Trophoblast cell (in vitro differentiated cells and primary cell): ENCODE results near the gene MRPL49.

Experiments
- DNase-seq, 2 donors: peaks; one replicate each; pipeline ENCODE4 v3.0.0-alpha.2; 2016
- H2AFZ ChIP-seq: 2 replicates; pipeline ENCODE4 v1.6.1; 2013; ENCODE audit warnings: low read length, moderate library complexity, mild to moderate bottlenecking; ENCODE audit not compliant: insufficient read depth, poor library complexity
- H2AK5ac ChIP-seq: 2 replicates; pipeline ENCODE4 v1.6.1; 2013; ENCODE audit warnings: mild to moderate bottlenecking, low read length
- H2BK120ac ChIP-seq: 2 replicates; pipeline ENCODE4 v1.6.1; 2013; ENCODE audit warnings: low read length, mild to moderate bottlenecking, moderate library complexity; ENCODE audit not compliant: insufficient read depth, poor library complexity
- H2BK12ac ChIP-seq: 2 replicates; pipeline ENCODE4 v1.6.1; 2013; ENCODE audit warnings: mild to moderate bottlenecking, low read length, moderate library complexity
- H2BK5ac ChIP-seq: 2 replicates; pipeline ENCODE4 v1.6.1; 2013; ENCODE audit warnings: low read length, low read depth, moderate library complexity, mild to moderate bottlenecking; ENCODE audit not compliant: poor library complexity
- H3K14ac ChIP-seq: 2 replicates; pipeline ENCODE4 v1.6.1; 2013; ENCODE audit warnings: mild to moderate bottlenecking, low read length
- H3K18ac ChIP-seq: 2 replicates; pipeline ENCODE4 v1.6.1; 2013; ENCODE audit warnings: mild to moderate bottlenecking, low read length
- H3K23ac ChIP-seq: 2 replicates; pipeline ENCODE4 v1.6.1; 2013; ENCODE audit warnings: low read length
- H3K27ac ChIP-seq: 2 replicates; pipeline ENCODE4 v1.5.1; 2013; ENCODE audit warnings: low read depth, mild to moderate bottlenecking, inconsistent platforms, low read length, moderate library complexity
- H3K27me3 ChIP-seq: 2 replicates; pipeline ENCODE4 v1.6.1; 2013; ENCODE audit warnings: inconsistent platforms, mild to moderate bottlenecking, low read length, moderate library complexity; ENCODE audit not compliant: insufficient read depth
- H3K36me3 ChIP-seq, 2 experiments: 1 replicate in 1 of 2; 2 replicates in 1 of 2; pipeline ENCODE4 v1.6.1; 2013; ENCODE audit warnings: low read length in 2 of 2, mild to moderate bottlenecking in 2 of 2, moderate library complexity in 1 of 2; ENCODE audit not compliant: insufficient read depth in 2 of 2, control insufficient read depth in 1 of 2
- H3K4ac ChIP-seq: 2 replicates; pipeline ENCODE4 v1.6.1; 2013; ENCODE audit warnings: low read depth, mild to moderate bottlenecking, low read length, moderate library complexity
- H3K4me1 ChIP-seq, 2 experiments: 1 replicate in 1 of 2; 2 replicates in 1 of 2; pipeline ENCODE4 v1.6.1; 2013; ENCODE audit warnings: low read length in 2 of 2, mild to moderate bottlenecking in 2 of 2, moderate library complexity in 1 of 2; ENCODE audit not compliant: insufficient read depth in 2 of 2, control insufficient read depth in 1 of 2
- H3K4me2 ChIP-seq: 2 replicates; pipeline ENCODE4 v1.6.1; 2013; ENCODE audit warnings: inconsistent platforms, mild to moderate bottlenecking, low read length, moderate library complexity
- H3K4me3 ChIP-seq: 2 replicates; pipeline ENCODE4 v1.5.1; 2013; ENCODE audit warnings: mild to moderate bottlenecking, low read depth, low read length, inconsistent platforms
- H3K79me1 ChIP-seq: one replicate; pipeline ENCODE4 v1.6.1; 2013; ENCODE audit warnings: low read length
- H3K79me2 ChIP-seq: 2 replicates; pipeline ENCODE4 v1.6.1; 2013; ENCODE audit warnings: low read length, mild to moderate bottlenecking; ENCODE audit not compliant: control insufficient read depth, insufficient read depth, poor library complexity
- H3K9ac ChIP-seq: 2 replicates; pipeline ENCODE4 v1.6.1; 2013; ENCODE audit warnings: mild to moderate bottlenecking, low read length
- H3K9me3 ChIP-seq: 2 replicates; pipeline ENCODE4 v1.6.1; 2013; ENCODE audit warnings: low read depth, mild to moderate bottlenecking, control low read depth, inconsistent platforms, low read length; ENCODE audit not compliant: insufficient read depth
- H4K12ac ChIP-seq: 2 replicates; pipeline ENCODE4 v1.6.1; 2013; ENCODE audit warnings: low read depth, mild to moderate bottlenecking, low read length, moderate library complexity
- H4K8ac ChIP-seq: 2 replicates; pipeline ENCODE4 v1.6.1; 2013; ENCODE audit warnings: low read depth, mild to moderate bottlenecking, low read length, moderate library complexity
- H4K91ac ChIP-seq: one replicate; pipeline ENCODE4 v1.6.1; 2013; ENCODE audit warnings: low read depth, mild to moderate bottlenecking, low read length, moderate library complexity
- WGBS: extraction: QIAGEN DNeasy Blood & Tissue Kit; methylation state at CpG from one replicate; pipeline ENCODE4 v1.1.7; 2013; ENCODE audit warnings: missing lambda C conversion rate; ENCODE audit not compliant: insufficient read length, insufficient coverage; ENCODE audit errors: extremely low coverage; 5-methylcytosine and 5-hydroxymethylcytosine counted together

The MRPL49 gene

GRCh38 chr11:65166893-65167292 lies 44.8 kb downstream of the MRPL49 start:
- no peak for DNase-seq
- no CpG with 5 or more reads among the region's 3 CpGs for WGBS
- Histone ChIP-seq H3K79me2 (no peaks in the 10 kb centered on the region), H4K8ac (no peak overlapping the region), H2BK120ac (no peak overlapping the region), H4K12ac (no peak overlapping the region), H3K79me1 (peaks cover 5% of the 10 kb centered on the region), H3K27me3 (no peaks in the 10 kb centered on the region), H3K4me2 (no peak overlapping the region), H2AFZ (no peak overlapping the region), H3K4me1 (peaks cover 7% of the 10 kb centered on the region in 2 experiments), H3K36me3 (no peaks in the 10 kb centered on the region), H3K23ac (no peak overlapping the region), H2AK5ac (no peak overlapping the region), H3K9ac (no peak overlapping the region), H3K4ac (no peak overlapping the region), H3K4me3 (no peak overlapping the region), H3K27ac (no peak overlapping the region), H3K18ac (no peak overlapping the region), H4K91ac (no peak overlapping the region), H2BK12ac (no peak overlapping the region), H3K14ac (no peak overlapping the region), H2BK5ac (no peak overlapping the region), H3K9me3 (no peaks in the 10 kb centered on the region)

- Histone ChIP-seq H3K4ac (no peak overlapping the region), H2BK5ac (no peak overlapping the region), H2AFZ (no peak overlapping the region), H3K27me3 (no peaks in the 10 kb centered on the region), H3K4me2 (no peak overlapping the region), H3K27ac (no peak overlapping the region), H2BK120ac (no peak overlapping the region), H3K9me3 (peaks cover 2% of the 10 kb centered on the region), H3K23ac (no peak overlapping the region), H4K91ac (no peak overlapping the region), H3K14ac (no peak overlapping the region), H3K9ac (no peak overlapping the region), H3K79me2 (no peaks in the 10 kb centered on the region), H3K4me1 (peaks cover 7% of the 10 kb centered on the region in 2 experiments), H3K18ac (no peak overlapping the region), H2AK5ac (no peak overlapping the region), H3K4me3 (no peak overlapping the region), H3K36me3 (no peaks in the 10 kb centered on the region), H3K79me1 (peaks cover 5% of the 10 kb centered on the region), H2BK12ac (no peak overlapping the region), H4K8ac (no peak overlapping the region), H4K12ac (no peak overlapping the region)
- no peak for DNase-seq
- WGBS, result no CpG with 5 or more reads among the region's 3 CpGs
Measured at GRCh38 chr11:65167656-65168055, 45.5 kb downstream of the MRPL49 start.

GRCh38 chr11:65169164-65169641 lies 47.1 kb downstream of the MRPL49 start:
- Histone ChIP-seq H3K27me3 (no peaks in the 10 kb centered on the region), H2BK5ac (no peak overlapping the region), H3K18ac (no peak overlapping the region), H3K27ac (peak overlapping the region; percentile 24), H3K79me2 (no peaks in the 10 kb centered on the region), H3K9me3 (peaks cover 2% of the 10 kb centered on the region), H4K8ac (peak overlapping the region; percentile 64), H2BK120ac (peak overlapping the region; percentile 10), H3K4me2 (no peak overlapping the region), H3K23ac (no peak overlapping the region), H4K12ac (peak overlapping the region; percentile 14), H3K79me1 (peaks cover 7% of the 10 kb centered on the region), H3K4me3 (no peak overlapping the region), H4K91ac (peak overlapping the region; percentile 23), H3K4ac (no peak overlapping the region), H3K14ac (peak overlapping the region; percentile 18), H2BK12ac (peak overlapping the region; percentile 5), H2AK5ac (no peak overlapping the region), H3K36me3 (no peaks in the 10 kb centered on the region), H3K4me1 (peaks cover 9% of the 10 kb centered on the region in 2 experiments), H3K9ac (no peak overlapping the region), H2AFZ (peak overlapping the region; percentile 69)
- no peak for DNase-seq
- no CpG with 5 or more reads among the region's 11 CpGs for WGBS

- peaks cover 9% of the 10 kb centered on the region for H3K79me1 ChIP-seq
- H3K14ac ChIP-seq, result peak within 1 kb of the TSS; percentile 18
- no peak within 1 kb of the TSS for H2BK5ac ChIP-seq
- no CpG with 5 or more reads among the region's 21 CpGs for WGBS
- peak within 1 kb of the TSS; percentile 23 for H4K91ac ChIP-seq
- H3K18ac ChIP-seq, result no peak within 1 kb of the TSS
- no peaks in the 10 kb centered on the region for H3K36me3 ChIP-seq
- no peak within 1 kb of the TSS for H3K4me2 ChIP-seq
- H2AK5ac ChIP-seq, result no peak within 1 kb of the TSS
- no peaks in the 10 kb centered on the region for H3K79me2 ChIP-seq
- H3K27ac ChIP-seq, result peak within 1 kb of the TSS; percentile 24
- H3K4me3 ChIP-seq, result no peak within 1 kb of the TSS
- peak within 1 kb of the TSS; percentile 5 for H2BK12ac ChIP-seq
- H3K9ac ChIP-seq, result no peak within 1 kb of the TSS
- H2BK120ac ChIP-seq, result no peak within 1 kb of the TSS
- H3K23ac ChIP-seq, result no peak within 1 kb of the TSS
- H2AFZ ChIP-seq, result peak within 1 kb of the TSS; percentile 69
- H4K8ac ChIP-seq, result peak within 1 kb of the TSS; percentile 64
- peaks cover 9 to 14% of the 10 kb centered on the region in 2 experiments for H3K4me1 ChIP-seq
- H4K12ac ChIP-seq, result peak within 1 kb of the TSS; percentile 14
- H3K27me3 ChIP-seq, result no peaks in the 10 kb centered on the region
- peak; percentile 62 to 83 for DNase-seq
- peaks cover 2% of the 10 kb centered on the region for H3K9me3 ChIP-seq
- H3K4ac ChIP-seq, result no peak within 1 kb of the TSS
Measured at GRCh38 chr11:65170058-65170534, 48.0 kb downstream of the MRPL49 start, which contains the start of gene SPDYC. SPDYC (plus strand) TSS chr11:65170233; CDS start chr11:65171358, 1,125 bp downstream.
